Mucosa of rectum (tissue), 2 donors: ENCODE results near the gene CALM1.
"Not testable (repeated sequence)": the region's sequence is repeated elsewhere in the genome, so short reads cannot be mapped to it uniquely, and the experiment has no call there.

Experiments
- H3K27ac ChIP-seq, 2 donors: one replicate each; pipeline ENCODE4 v1.7.0; 2013; ENCODE audit warnings: inconsistent platforms in 2 of 2, low read depth in 2 of 2, low read length in 2 of 2
- H3K27me3 ChIP-seq, 2 donors: one replicate each; pipeline ENCODE4 v1.7.0; 2013; ENCODE audit warnings: low read length in 2 of 2; ENCODE audit not compliant: control insufficient read depth in 2 of 2, insufficient read depth in 2 of 2
- H3K36me3 ChIP-seq, 2 donors: one replicate each; pipeline ENCODE4 v1.7.0; 2013; ENCODE audit warnings: low read length in 2 of 2; ENCODE audit not compliant: control insufficient read depth in 2 of 2, insufficient read depth in 2 of 2
- H3K4me1 ChIP-seq, 2 donors: one replicate each; pipeline ENCODE4 v1.7.0; 2013; ENCODE audit warnings: low read length in 2 of 2, mild to moderate bottlenecking in 1 of 2; ENCODE audit not compliant: control insufficient read depth in 2 of 2, insufficient read depth in 2 of 2
- H3K4me3 ChIP-seq, 2 donors: one replicate each; pipeline ENCODE4 v1.7.0; 2013; ENCODE audit warnings: low read length in 2 of 2
- H3K9ac ChIP-seq, 2 donors: one replicate each; pipeline ENCODE4 v1.7.0; 2013; ENCODE audit warnings: low read length in 2 of 2, low read depth in 1 of 2, mild to moderate bottlenecking in 1 of 2
- H3K9me3 ChIP-seq, 2 donors: one replicate each; pipeline ENCODE4 v1.7.0; 2013; ENCODE audit warnings: low read length in 2 of 2; ENCODE audit not compliant: control insufficient read depth in 2 of 2
- donor health status: healthy.
- donor health status: Normal muscosa, but diverticular disease.

CALM1 gene

GRCh38 chr14:90383126-90383730 is 13.6 kb upstream of the CALM1 start:
- Histone ChIP-seq H3K4me3 (peak overlapping the region; percentile 78 to 92), H3K9me3 (no peaks in the 10 kb centered on the region), H3K27me3 (no peaks in the 10 kb centered on the region), H3K4me1 (peaks cover 34 to 40% of the 10 kb centered on the region in 2 donors), H3K27ac (peak overlapping the region; percentile 99 to 100), H3K36me3 (no peaks in the 10 kb centered on the region), H3K9ac (peak overlapping the region; percentile 93 to 99)

DNA sequence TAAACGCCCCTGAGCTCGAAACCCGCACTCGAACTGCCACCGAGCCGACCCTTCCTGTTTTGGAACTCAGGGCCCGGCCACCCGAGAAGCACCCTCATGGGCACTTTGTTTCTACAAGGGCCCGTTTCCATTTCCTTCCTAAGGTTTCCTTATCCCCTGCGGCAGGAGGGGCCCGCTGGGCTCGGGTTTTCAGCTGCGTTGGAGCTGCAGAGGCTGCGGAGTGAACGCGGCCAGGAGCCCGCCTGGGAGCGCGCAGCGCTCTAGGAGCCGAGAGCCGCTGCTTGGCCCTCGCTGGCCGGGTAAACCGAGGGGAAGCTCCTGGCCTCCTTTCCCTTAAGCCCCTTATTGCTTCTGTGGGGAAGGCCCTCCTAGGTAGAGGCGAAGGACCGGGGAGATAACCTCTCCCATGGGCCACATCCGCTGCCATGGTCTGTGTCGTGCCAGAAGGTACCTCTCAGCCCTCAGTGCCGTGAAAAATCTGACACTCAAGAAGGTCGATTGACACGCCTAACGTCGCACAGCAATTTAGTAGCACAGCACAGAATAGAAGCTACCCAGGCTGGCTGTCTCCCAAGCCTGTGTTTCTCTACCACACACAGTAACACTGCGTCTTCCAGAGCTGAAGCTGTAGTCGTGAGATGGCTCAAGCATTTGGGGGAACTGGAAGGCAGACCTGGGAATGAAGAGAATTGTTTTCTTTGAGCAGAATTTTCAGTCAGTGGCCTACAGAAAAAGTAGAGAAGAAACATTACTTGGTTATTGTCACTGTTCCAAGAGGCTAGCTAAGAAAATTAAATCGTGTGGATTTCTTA is 12.9 kb upstream of the CALM1 start:
- H3K4me1 ChIP-seq, result peaks cover 35 to 41% of the 10 kb centered on the region in 2 donors
- peak overlapping the region; percentile 89 to 93 for H3K9ac ChIP-seq
- H3K9me3 ChIP-seq, result no peaks in the 10 kb centered on the region
- no peaks in the 10 kb centered on the region for H3K27me3 ChIP-seq
- H3K36me3 ChIP-seq, result no peaks in the 10 kb centered on the region
- peak overlapping the region; percentile 70 to 92 for H3K4me3 ChIP-seq
- H3K27ac ChIP-seq, result peak overlapping the region; percentile 97 to 100

DNA sequence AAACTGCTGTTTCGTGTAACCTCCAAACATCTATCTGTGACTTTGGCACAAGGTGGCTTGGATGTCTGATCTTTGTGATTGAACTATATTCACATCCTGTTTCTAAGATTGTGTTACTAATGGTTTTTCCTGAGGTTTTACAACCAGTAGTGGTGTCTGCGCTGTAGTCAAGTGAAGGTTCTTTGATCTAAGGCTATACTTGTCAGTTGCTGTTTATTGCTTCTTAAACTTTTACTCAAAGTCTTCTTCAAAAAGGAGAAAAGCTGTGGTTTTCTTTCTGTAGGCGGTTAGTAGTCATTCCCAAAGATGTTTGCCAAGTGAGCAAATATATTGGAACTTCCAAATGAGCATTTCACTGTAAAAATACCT is 12.3 kb upstream of the CALM1 start:
- H3K36me3 ChIP-seq, result no peaks in the 10 kb centered on the region
- H3K27me3 ChIP-seq, result no peaks in the 10 kb centered on the region
- peak overlapping the region; percentile 97 to 100 for H3K27ac ChIP-seq
- H3K4me3 ChIP-seq, result peak overlapping the region; percentile 70 to 92
- peak overlapping the region; percentile 89 to 93 for H3K9ac ChIP-seq
- H3K4me1 ChIP-seq, result peaks cover 35 to 41% of the 10 kb centered on the region in 2 donors
- H3K9me3 ChIP-seq, result no peaks in the 10 kb centered on the region

DNA sequence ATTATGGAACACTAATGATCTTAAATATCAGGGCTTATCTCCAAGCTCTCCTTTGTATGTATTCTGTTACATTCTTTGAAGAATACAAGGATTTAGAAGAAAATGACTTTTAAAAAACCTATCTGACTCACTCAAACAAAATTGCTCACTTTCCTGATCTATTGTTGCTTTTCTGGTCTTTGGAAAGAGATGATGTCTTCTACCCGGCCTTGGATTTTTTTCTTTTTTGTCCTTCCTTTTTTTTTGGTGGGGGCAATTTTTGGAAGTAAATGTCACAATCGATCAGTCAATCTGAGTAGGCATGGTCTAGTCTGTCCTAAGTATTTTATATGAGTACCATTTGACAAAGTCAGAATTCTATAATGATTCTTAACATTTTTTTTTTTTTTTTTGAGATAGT is 10.5 kb upstream of the CALM1 start:
- Histone ChIP-seq H3K27ac (no peak overlapping the region), H3K36me3 (no peaks in the 10 kb centered on the region), H3K9ac (no peak overlapping the region), H3K4me3 (no peak overlapping the region), H3K4me1 (peaks cover 29 to 35% of the 10 kb centered on the region in 2 donors), H3K9me3 (no peaks in the 10 kb centered on the region), H3K27me3 (no peaks in the 10 kb centered on the region)

DNA sequence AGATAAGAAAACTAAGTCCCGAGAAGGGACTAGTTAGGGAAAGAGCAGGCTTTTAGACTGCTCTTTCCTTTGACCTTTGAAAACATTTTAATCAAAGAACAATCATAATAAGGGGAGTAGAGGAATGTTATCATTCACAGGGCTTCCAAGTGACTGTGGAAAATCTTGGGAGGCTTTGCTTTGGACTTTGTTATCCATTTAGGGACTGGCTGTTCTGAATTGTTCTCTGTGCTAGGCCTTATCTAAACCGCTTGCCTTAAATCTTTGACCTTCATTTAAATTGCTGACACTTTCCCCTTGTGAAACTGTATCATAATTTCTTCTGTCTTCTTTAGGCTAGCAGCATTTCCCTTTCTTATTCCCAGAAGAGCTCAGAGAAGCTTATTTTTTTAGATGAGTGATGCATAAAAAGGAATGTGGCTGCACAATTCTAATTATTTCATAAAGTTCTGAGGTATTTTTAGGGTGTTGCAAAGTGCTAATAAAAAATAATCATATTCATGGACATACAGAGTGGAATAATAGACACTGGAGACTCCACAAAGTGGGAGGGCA is 9.5 kb upstream of the CALM1 start:
- no peaks in the 10 kb centered on the region for H3K36me3 ChIP-seq
- H3K4me3 ChIP-seq, result no peak overlapping the region
- no peaks in the 10 kb centered on the region for H3K9me3 ChIP-seq
- peak overlapping the region in 1 of 2 donors; percentile 29 for H3K9ac ChIP-seq
- H3K27ac ChIP-seq, result peak overlapping the region; percentile 33 to 55
- H3K4me1 ChIP-seq, result peaks cover 20 to 27% of the 10 kb centered on the region in 2 donors
- H3K27me3 ChIP-seq, result no peaks in the 10 kb centered on the region

DNA sequence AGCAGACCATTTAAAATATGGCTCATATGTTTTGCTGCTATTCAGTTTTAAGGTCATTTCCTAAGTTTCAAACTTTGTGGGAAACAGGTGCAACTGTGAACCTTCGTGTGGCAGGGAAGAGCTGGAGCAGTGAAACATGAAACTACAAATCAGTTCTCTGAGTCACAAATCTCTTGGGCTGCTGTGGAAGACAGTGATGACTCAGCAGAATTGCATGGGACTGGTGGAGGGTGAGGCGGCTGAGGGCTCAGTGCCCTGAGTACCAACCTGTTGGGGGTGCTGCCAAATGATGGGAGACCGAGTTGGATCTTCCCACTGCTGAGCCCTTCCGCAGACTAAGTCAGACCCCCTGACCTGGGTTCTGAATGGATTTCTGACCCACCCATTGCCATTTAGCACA is 8.4 kb upstream of the CALM1 start:
- Histone ChIP-seq H3K36me3 (no peaks in the 10 kb centered on the region), H3K27me3 (no peaks in the 10 kb centered on the region), H3K9me3 (no peaks in the 10 kb centered on the region), H3K9ac (no peak overlapping the region), H3K4me1 (peaks cover 20 to 25% of the 10 kb centered on the region in 2 donors), H3K4me3 (no peak overlapping the region), H3K27ac (no peak overlapping the region)

- Histone ChIP-seq H3K4me1 (peaks cover 18 to 23% of the 10 kb centered on the region in 2 donors), H3K9ac (no peak overlapping the region), H3K27ac (no peak overlapping the region), H3K9me3 (no peaks in the 10 kb centered on the region), H3K27me3 (no peaks in the 10 kb centered on the region), H3K36me3 (no peaks in the 10 kb centered on the region), H3K4me3 (no peak overlapping the region)
Measured at GRCh38 chr14:90388982-90389381, 7.8 kb upstream of the CALM1 start.

DNA sequence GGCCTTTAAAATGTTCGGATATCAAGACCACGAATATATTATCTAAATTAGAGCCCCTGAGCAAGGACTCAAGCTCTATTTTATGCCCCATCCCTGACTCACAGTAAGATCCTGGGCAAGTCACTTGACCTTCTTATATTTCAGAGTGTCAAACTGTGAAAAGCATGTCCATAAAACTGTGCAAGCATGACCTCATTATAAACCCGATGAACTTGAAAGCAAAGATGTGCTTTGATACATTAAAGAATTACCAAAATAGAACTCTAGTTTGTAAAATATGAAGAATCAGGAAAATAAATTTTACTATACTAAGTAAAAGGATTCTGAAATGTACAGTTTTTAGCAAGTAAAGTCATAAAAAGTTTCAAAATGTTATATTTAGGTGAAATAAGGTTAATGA is 2.9 kb upstream of the CALM1 start:
- Histone ChIP-seq H3K27me3 (no peaks in the 10 kb centered on the region), H3K36me3 (no peaks in the 10 kb centered on the region), H3K4me3 (no peak overlapping the region), H3K9ac (no peak overlapping the region), H3K9me3 (no peaks in the 10 kb centered on the region), H3K27ac (no peak overlapping the region), H3K4me1 (peaks cover 4 to 7% of the 10 kb centered on the region in 2 donors)

- H3K4me1 ChIP-seq, result peaks cover 12 to 16% of the 10 kb centered on the region in 2 donors
- H3K9me3 ChIP-seq, H3K36me3 ChIP-seq, H3K4me3 ChIP-seq, H3K27ac ChIP-seq, H3K9ac ChIP-seq, H3K27me3 ChIP-seq: not testable (repeated sequence)
Measured at GRCh38 chr14:90394782-90395181, 2.0 kb upstream of the CALM1 start.
